ENCODE measurements around the gene DBT. TPM values are rescaled to one million over a fixed set of nuclear protein-coding genes. Genes with fewer than 3 reads are reported as not detected.

DBT gene
- total and polyA plus RNA-seq, 2 of the 13 experiments (the other 11 are each of a cell fraction or from before 2014, with no cell fraction given): 3.3 to 10.2 TPM

GRCh38 chr1:100265931-100266740, 16.5 kb upstream of the DBT start, which contains the start of gene RTCA (continued):
- TF ChIP-seq CBX1 (IDR thresholded peaks at IDR 0.05; ENCODE audit: low read depth) (no peak), ZNF615 (CRISPR knock-in tag; IDR thresholded peaks at IDR 0.05; ENCODE audit: borderline replicate concordance) (no peak), SYNCRIP (IDR thresholded peaks at IDR 0.05; ENCODE audit: insufficient read depth, low read depth, low read length) (no peak), EHMT2 (IDR thresholded peaks at IDR 0.05; ENCODE audit: borderline replicate concordance, low read depth, low read length) (no peak), ZIK1 (CRISPR knock-in tag; IDR thresholded peaks at IDR 0.05; ENCODE audit: borderline replicate concordance, low read depth) (no peak), ZNF724P (CRISPR knock-in tag; IDR thresholded peaks at IDR 0.05; ENCODE audit: borderline replicate concordance) (no peak), CHD2 (IDR thresholded peaks at IDR 0.05; ENCODE audit: low read depth, low read length) (no peak), CCAR2 (optimal IDR thresholded peaks at IDR 0.05; ENCODE audit: low read depth, low read length) (no peak), CREBL2 (CRISPR knock-in tag; IDR thresholded peaks at IDR 0.05; ENCODE audit: borderline replicate concordance) (no peak), ZBED4 (CRISPR knock-in tag; IDR thresholded peaks at IDR 0.05; ENCODE audit: borderline replicate concordance) (peak; percentile 29; the same call in 1 of the 2 replicates), MTA3 (CRISPR knock-in tag; IDR thresholded peaks at IDR 0.05) (no peak), RBAK (CRISPR knock-in tag; IDR thresholded peaks at IDR 0.05) (no peak), ARID5B (CRISPR knock-in tag; IDR thresholded peaks at IDR 0.05) (no peak; the same call in 1 of the 2 replicates), PCBP1 (IDR thresholded peaks at IDR 0.05; ENCODE audit: borderline replicate concordance, low read depth, low read length) (no peak), ARID4A (CRISPR knock-in tag; IDR thresholded peaks at IDR 0.05; ENCODE audit: borderline replicate concordance) (peak; percentile 84), NCOA5 (CRISPR knock-in tag; IDR thresholded peaks at IDR 0.05) (no peak)
